Astrocyte of the cerebellum (primary cell): ENCODE measurements around the gene ARHGEF11.
"Not testable (repeated sequence)": the region's sequence is repeated elsewhere in the genome, so short reads cannot be mapped to it uniquely, and the experiment has no call there.

Experiments
- DNase-seq: peaks from one replicate; pipeline ENCODE4 v3.0.0-alpha.2; 2011; ENCODE audit warnings: low read depth
- H3K4me3 ChIP-seq: 2 replicates; pipeline ENCODE4 v1.5.1; 2011; ENCODE audit warnings: mild to moderate bottlenecking, low read depth, low read length, moderate library complexity
- CTCF ChIP-seq: IDR thresholded peaks from 2 replicates; pipeline ENCODE4 v1.5.1; 2012; ENCODE audit warnings: low read length, low read depth, moderate library complexity, mild to moderate bottlenecking; ENCODE audit errors: missing control alignments
- in situ Hi-C: cut with HindIII; loops from 2 replicates; pipeline ENCODE4 v1.10.0; 2017; ENCODE audit warnings: low sequenced_read_pairs

Gene ARHGEF11

GRCh38 chr1:156928043-156928602, 117.4 kb downstream of the ARHGEF11 start:
- no peak for DNase-seq
- TF ChIP-seq CTCF: no peak
- H3K4me3 ChIP-seq: no peak overlapping the region
- in situ Hi-C loops: no loop called here

DNA sequence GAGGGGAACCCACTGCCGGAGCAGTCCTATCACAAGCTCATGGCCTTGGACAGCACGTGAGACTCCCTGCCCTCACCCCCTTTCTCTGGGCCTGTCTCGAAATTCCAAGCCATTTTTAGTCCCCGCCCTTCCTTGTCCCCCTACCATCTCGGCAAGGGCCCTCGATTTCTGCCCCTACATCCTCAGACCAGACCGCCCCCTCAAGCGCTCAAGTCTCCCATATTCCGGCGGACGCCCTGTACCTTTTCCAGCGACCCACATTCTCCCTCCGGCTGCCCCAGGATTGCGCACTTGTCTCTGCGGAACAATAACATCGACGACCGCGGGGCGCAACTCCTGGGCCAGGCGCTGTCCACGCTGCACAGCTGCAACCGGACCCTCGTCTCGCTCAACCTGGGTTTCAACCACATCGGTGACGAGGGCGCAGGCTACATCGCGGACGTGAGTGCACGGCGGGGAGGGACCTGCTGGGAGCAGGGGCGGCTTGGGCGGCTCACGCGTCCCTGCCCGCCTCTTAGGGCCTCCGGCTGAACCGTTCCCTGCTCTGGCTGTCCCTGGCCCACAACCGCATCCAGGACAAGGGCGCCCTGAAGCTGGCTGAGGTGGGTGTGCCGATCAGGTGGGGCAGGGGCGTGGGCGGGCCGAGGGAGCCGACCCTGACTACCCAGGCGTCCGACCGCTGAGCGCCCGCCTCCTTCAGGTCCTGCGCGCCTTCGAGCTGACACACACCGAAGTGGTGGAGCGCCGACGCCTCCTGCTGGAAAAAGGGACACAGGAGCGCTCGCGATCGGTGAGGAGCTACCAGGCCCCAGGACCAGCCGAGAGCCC, 118.1 kb downstream of the ARHGEF11 start:
- peak; percentile 76 for TF ChIP-seq CTCF
- peak; percentile 34 for DNase-seq
- peak overlapping the region; percentile 29 for H3K4me3 ChIP-seq
- in situ Hi-C loops: no loop called here

DNA sequence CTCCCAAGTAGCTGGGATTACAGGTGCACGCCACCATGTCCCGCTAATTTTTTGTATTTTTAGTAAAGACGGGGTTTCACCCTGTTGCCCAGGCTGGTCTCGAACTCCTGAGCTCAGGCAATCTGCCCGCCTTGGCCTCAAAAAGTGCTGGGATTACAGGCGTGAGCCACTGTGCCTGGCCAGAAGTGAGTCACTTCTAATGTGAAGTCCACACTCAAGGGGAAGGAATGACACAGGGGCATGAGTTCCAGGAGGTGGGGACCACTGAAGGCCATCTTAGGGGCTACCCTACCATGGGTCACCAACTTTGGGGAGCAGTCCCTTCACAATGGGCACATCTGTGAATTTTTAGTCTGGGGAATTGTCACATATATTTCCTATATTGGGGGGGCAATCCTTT, 118.8 kb downstream of the ARHGEF11 start:
- H3K4me3 ChIP-seq, in situ Hi-C loops, DNase-seq: not testable (repeated sequence)

- no peak overlapping the region for H3K4me3 ChIP-seq
- peak; percentile 83 for DNase-seq
- no peak for TF ChIP-seq CTCF
- in situ Hi-C loops: no loop called here
Observed at GRCh38 chr1:156926175-156926574, 119.4 kb downstream of the ARHGEF11 start.

DNA sequence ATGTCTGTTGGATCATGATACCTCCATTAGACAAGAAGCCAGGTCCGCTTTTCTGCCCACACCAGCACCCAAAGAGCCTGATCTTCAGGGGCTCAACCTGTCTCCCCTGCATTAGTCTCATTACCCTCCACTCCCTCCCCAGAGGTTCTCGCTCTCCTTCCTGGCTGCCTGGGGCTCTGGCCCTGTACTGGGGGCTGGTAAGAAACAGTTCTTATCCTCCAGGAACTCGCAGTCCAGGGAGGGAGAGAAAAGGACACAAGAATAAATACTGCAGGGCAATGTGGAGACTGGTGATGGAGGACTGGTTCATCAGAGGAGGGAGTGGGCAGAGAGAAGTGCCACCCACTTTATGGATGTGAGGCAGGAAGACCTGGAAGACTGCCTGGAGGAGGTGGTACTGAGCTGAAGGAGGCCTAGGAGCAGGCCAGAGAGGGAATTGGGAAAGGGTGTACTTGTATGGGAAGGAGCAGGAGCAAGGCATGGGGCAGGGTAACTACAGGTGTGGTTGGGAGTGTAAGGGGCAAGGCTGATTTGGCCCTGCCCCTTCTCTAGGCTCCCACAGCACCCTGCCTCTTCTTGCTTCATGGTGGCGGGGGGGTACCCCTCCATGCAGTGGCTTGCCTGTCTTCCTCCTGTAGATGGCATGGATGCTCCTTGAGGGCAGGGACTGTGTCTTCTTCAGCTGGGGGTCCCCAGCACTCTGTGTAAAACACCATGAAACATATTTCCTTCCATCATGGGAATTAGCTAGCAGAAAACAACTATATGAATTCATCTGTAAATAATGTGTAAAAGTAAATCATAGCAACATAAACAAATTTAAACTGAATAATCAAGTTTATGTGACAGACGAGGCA, 120.2 kb downstream of the ARHGEF11 start:
- in situ Hi-C loops: no loop called here
- no peak for TF ChIP-seq CTCF
- DNase-seq: no peak
- no peak overlapping the region for H3K4me3 ChIP-seq

DNA sequence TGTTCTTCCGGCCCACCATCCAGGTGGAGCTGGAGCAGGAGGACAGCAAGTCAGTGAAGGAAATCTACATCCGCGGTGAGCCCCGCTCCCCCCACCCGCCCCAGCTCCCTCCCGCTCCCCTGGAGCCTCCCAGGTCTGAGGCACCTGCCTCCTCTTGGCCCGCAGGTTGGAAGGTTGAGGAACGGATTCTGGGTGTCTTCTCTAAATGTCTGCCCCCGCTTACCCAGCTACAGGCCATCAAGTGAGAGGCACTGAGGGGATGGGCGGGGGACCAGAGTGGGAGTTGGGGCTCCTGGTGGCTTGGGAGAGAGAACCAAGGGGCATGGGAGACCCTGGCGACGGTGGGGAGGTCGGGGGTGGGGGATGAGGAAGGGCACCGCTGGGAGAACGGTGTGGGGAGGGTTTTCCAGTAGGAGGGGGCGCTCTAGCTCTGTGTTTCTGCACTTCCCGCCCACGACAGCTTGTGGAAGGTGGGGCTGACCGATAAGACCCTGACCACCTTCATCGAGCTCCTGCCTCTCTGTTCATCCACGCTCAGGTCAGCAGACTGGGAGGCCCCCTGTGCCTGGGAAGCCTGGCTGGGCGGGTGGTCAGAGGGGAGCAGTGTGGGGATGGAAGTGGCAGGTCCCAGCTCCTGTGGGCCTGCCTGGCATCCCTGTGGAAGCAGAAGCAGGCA, 120.9 kb downstream of the ARHGEF11 start:
- TF ChIP-seq CTCF: no peak
- no peak overlapping the region for H3K4me3 ChIP-seq

More for the DNA sequence above, 120.9 kb downstream of the ARHGEF11 start:
- in situ Hi-C loops: no loop called here
- DNase-seq: no peak
